Erythroblast (primary cell): ENCODE data around the gene MFSD11.

Source experiments
- GATA1 ChIP-seq: IDR thresholded peaks from 2 replicates; pipeline ENCODE4 v1.6.1; 2011; ENCODE audit warnings: low read depth, mild to moderate bottlenecking, control low read depth, low read length, moderate library complexity
- POLR2A ChIP-seq: IDR thresholded peaks from 2 replicates; pipeline ENCODE4 v1.6.1; 2011; ENCODE audit warnings: mild to moderate bottlenecking, low read length

DNA sequence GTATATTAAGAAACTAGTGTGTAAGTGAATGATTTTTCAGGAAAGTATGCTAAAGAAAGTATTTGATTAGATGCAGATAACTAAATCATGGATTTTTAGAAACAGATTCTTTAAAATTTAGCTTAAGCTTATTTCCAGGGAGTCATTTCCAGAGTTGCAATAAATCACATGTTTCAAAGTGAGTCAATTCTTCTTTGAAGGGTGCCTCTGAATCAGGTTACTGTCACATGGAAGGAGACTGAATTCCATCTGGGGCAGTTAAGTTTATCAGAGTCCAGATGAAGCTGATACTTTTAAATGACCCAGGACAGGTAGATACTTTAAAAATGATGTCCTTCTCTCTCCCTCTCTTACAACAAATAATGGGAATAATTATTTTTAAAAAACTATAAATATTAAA is 5.0 kb downstream of the MFSD11 start:
- TF ChIP-seq POLR2A = no peak
- TF ChIP-seq GATA1 = no peak
